WTC11 (cell line): ENCODE results near the gene RAPSN. TPM values are rescaled to one million over a fixed set of nuclear protein-coding genes. Genes with fewer than 3 reads are reported as not detected.

ENCODE experiments used
- ATAC-seq: fragments of 200-7000 bp; cut with Tn5 transposase; 2 replicates; pipeline ENCODE4 v1.10.0; 2021; ENCODE audit warnings: mild to moderate bottlenecking, moderate library complexity
- CTCF ChIA-PET: fragments of 300-600 bp; sonication (Branson Sonifier 250); formaldehyde crosslinking; loops from one replicate; lab custom pipeline; 2021; ENCODE audit warnings: antibody characterized with exemption; lab: Charles Lee
- POLR2A ChIA-PET: fragments of 350-600 bp; sonication (Branson Sonifier 250); formaldehyde crosslinking; loops from one replicate; lab custom pipeline; 2021; ENCODE audit warnings: antibody characterized with exemption; lab: Charles Lee
- DNase-seq: peaks from one replicate; pipeline ENCODE4 v3.0.0; 2021; ENCODE audit warnings: low spot score
- H3K27ac Mint-ChIP-seq: 2 replicates; pipeline ENCODE4 v1.8.0; 2021; ENCODE audit warnings: mixed read lengths
- H3K27me3 Mint-ChIP-seq: 2 replicates; pipeline ENCODE4 v1.8.0; 2021; ENCODE audit warnings: low read depth, mild to moderate bottlenecking, moderate library complexity, mixed read lengths
- H3K36me3 Mint-ChIP-seq: 2 replicates; pipeline ENCODE4 v1.8.0; 2021; ENCODE audit warnings: mixed read lengths
- H3K4me1 Mint-ChIP-seq: 2 replicates; pipeline ENCODE4 v1.8.0; 2022; ENCODE audit warnings: mixed read lengths
- H3K4me3 Mint-ChIP-seq: 2 replicates; pipeline ENCODE4 v1.8.0; 2021; ENCODE audit warnings: mild to moderate bottlenecking, moderate library complexity, mixed read lengths
- H3K9me3 Mint-ChIP-seq: 2 replicates; pipeline ENCODE4 v1.8.0; 2021; ENCODE audit warnings: mixed read lengths
- ATF1 ChIP-seq: sonication (generic); formaldehyde crosslinking; IDR thresholded peaks from 2 replicates; pipeline ENCODE4 v1.8.1; 2023; ENCODE audit warnings: mild to moderate bottlenecking, moderate library complexity, missing genetic modification reagents
- CBFB ChIP-seq: sonication (generic); formaldehyde crosslinking; IDR thresholded peaks from 2 replicates; pipeline ENCODE4 v1.8.1; 2022; ENCODE audit warnings: mild to moderate bottlenecking, low read depth, missing genetic modification reagents
- ESRRA ChIP-seq: sonication (generic); formaldehyde crosslinking; IDR thresholded peaks from 2 replicates; pipeline ENCODE4 v1.8.1; 2022; ENCODE audit warnings: mild to moderate bottlenecking, missing genetic modification reagents, borderline replicate concordance
- FOXJ3 ChIP-seq: sonication (generic); formaldehyde crosslinking; IDR thresholded peaks from 2 replicates; pipeline ENCODE4 v1.9.0; 2021; ENCODE audit warnings: missing genetic modification reagents, mild to moderate bottlenecking, borderline replicate concordance
- FOXK1 ChIP-seq: sonication (generic); formaldehyde crosslinking; IDR thresholded peaks from 2 replicates; pipeline ENCODE4 v1.8.0; 2022; ENCODE audit warnings: mild to moderate bottlenecking, moderate library complexity, missing genetic modification reagents
- HMGA2 ChIP-seq: fragments of 250-450 bp; sonication (Bioruptor Pico); IDR thresholded peaks from 2 replicates; pipeline ENCODE4 v1.4.0; 2021; ENCODE audit warnings: mild to moderate bottlenecking, moderate library complexity
- IRF2 ChIP-seq: sonication (generic); formaldehyde crosslinking; IDR thresholded peaks from 2 replicates; pipeline ENCODE4 v1.8.0; 2022; ENCODE audit warnings: low read depth, missing genetic modification reagents, borderline replicate concordance
- MYBL2 ChIP-seq: sonication (generic); formaldehyde crosslinking; IDR thresholded peaks from 2 replicates; pipeline ENCODE4 v1.8.1; 2023; ENCODE audit warnings: mild to moderate bottlenecking, moderate library complexity, missing genetic modification reagents
- NFE2L1 ChIP-seq: sonication (generic); formaldehyde crosslinking; IDR thresholded peaks from 2 replicates; pipeline ENCODE4 v1.8.1; 2023; ENCODE audit warnings: missing genetic modification reagents
- PRRX2 ChIP-seq: fragments of 250-450 bp; sonication (Bioruptor Pico); IDR thresholded peaks from 2 replicates; pipeline ENCODE4 v1.8.0; 2021; ENCODE audit warnings: mild to moderate bottlenecking
- RORB ChIP-seq: fragments of 250-450 bp; sonication (Bioruptor Pico); IDR thresholded peaks from 2 replicates; pipeline ENCODE4 v1.9.0; 2021; ENCODE audit warnings: mild to moderate bottlenecking
- SMAD3 ChIP-seq: sonication (generic); formaldehyde crosslinking; IDR thresholded peaks from 2 replicates; pipeline ENCODE4 v1.8.0; 2022; ENCODE audit warnings: missing genetic modification reagents, mild to moderate bottlenecking, borderline replicate concordance
- TEAD4 ChIP-seq: sonication (generic); formaldehyde crosslinking; IDR thresholded peaks from 2 replicates; pipeline ENCODE4 v1.8.0; 2022; ENCODE audit warnings: mild to moderate bottlenecking, missing genetic modification reagents
- TP53 ChIP-seq: sonication (generic); formaldehyde crosslinking; IDR thresholded peaks from 2 replicates; pipeline ENCODE4 v1.8.1; 2023; ENCODE audit warnings: mild to moderate bottlenecking, missing genetic modification reagents
- ZNF121 ChIP-seq: sonication (generic); formaldehyde crosslinking; IDR thresholded peaks from 2 replicates; pipeline ENCODE4 v1.8.0; 2023; ENCODE audit warnings: missing genetic modification reagents
- ZNF219 ChIP-seq: sonication (generic); formaldehyde crosslinking; IDR thresholded peaks from 2 replicates; pipeline ENCODE4 v1.8.0; 2023; ENCODE audit warnings: missing genetic modification reagents, mild to moderate bottlenecking, borderline replicate concordance
- ZNF263 ChIP-seq: sonication (generic); formaldehyde crosslinking; IDR thresholded peaks from 2 replicates; pipeline ENCODE4 v1.8.1; 2022; ENCODE audit warnings: low read depth, mild to moderate bottlenecking, moderate library complexity, missing genetic modification reagents
- ZNF416 ChIP-seq: fragments of 250-450 bp; sonication (Bioruptor Pico); IDR thresholded peaks from 2 replicates; pipeline ENCODE4 v1.9.0; 2021; ENCODE audit warnings: mild to moderate bottlenecking, inconsistent platforms
- total RNA-seq: library from RNA; stranded (reverse); gene quantifications from 3 replicates; pipeline ENCODE4 v1.2.3, GENCODE V29; 2021
- TF ChIP-seq, protein P1 (sequence below): sonication (generic); formaldehyde crosslinking; IDR thresholded peaks from 2 replicates; pipeline ENCODE4 v1.8.0; 2022; ENCODE audit warnings: mild to moderate bottlenecking, missing genetic modification reagents
- TF ChIP-seq, protein P2 (sequence below): sonication (generic); formaldehyde crosslinking; IDR thresholded peaks from 2 replicates; pipeline ENCODE4 v1.8.0; 2023; ENCODE audit warnings: missing genetic modification reagents
- TF ChIP-seq, protein P3 (sequence below): sonication (generic); formaldehyde crosslinking; conservative IDR thresholded peaks from 2 replicates; pipeline ENCODE4 v1.8.1; 2022; ENCODE audit warnings: mild to moderate bottlenecking, missing genetic modification reagents
- TF ChIP-seq, protein P4 (sequence below): sonication (generic); formaldehyde crosslinking; IDR thresholded peaks from 2 replicates; pipeline ENCODE4 v1.8.1; 2022; ENCODE audit warnings: low read depth, mild to moderate bottlenecking, moderate library complexity, missing genetic modification reagents, borderline replicate concordance
- TF ChIP-seq, protein P5 (sequence below): sonication (generic); formaldehyde crosslinking; IDR thresholded peaks from 2 replicates; pipeline ENCODE4 v1.8.0; 2023; ENCODE audit warnings: missing genetic modification reagents, mild to moderate bottlenecking, borderline replicate concordance
- TF ChIP-seq, protein P6 (sequence below): fragments of 250-450 bp; sonication (Bioruptor Pico); IDR thresholded peaks from 2 replicates; pipeline ENCODE4 v1.9.0; 2021; ENCODE audit warnings: mild to moderate bottlenecking
- TF ChIP-seq, protein P7 (sequence below): sonication (generic); formaldehyde crosslinking; IDR thresholded peaks from 2 replicates; pipeline ENCODE4 v1.8.1; 2023; ENCODE audit warnings: mild to moderate bottlenecking, moderate library complexity, missing genetic modification reagents
- TF ChIP-seq, protein P8 (sequence below): fragments of 250-450 bp; sonication (Bioruptor Pico); IDR thresholded peaks from 2 replicates; pipeline ENCODE4 v1.9.0; 2021; ENCODE audit warnings: mild to moderate bottlenecking

The RAPSN gene
- total RNA-seq, 1 experiment from 2014 or later, result 0.66 TPM

DNA sequence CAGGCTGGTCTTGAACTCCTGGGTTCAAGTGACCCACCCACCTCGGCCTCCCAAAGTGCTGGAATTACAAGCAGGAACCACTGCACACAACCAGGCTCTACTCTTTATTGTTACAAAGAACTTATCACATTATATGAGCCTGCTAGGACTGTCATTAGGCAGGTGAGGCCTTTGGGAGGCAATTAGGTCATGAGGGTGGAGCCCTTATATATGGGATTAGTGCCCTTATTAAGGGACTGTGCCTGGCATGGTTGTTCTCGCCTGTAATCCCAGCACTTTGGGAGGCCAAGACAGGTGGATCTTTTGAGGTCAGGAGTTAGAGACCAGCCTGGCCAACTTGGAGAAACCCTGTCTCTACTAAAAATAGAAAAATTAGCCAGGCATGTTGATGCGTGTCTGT lies 12.2 kb downstream of the RAPSN start (continued):
- TF ChIP-seq, protein P1, sequence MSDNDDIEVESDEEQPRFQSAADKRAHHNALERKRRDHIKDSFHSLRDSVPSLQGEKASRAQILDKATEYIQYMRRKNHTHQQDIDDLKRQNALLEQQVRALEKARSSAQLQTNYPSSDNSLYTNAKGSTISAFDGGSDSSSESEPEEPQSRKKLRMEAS (CRISPR knock-in tag), result no peak
- no peak for TF ChIP-seq MYBL2
- TF ChIP-seq ZNF416 (CRISPR knock-in tag), result no peak
- no peak for TF ChIP-seq ZNF219 (CRISPR knock-in tag)
- TF ChIP-seq ATF1 (CRISPR knock-in tag), result no peak
- TF ChIP-seq, protein P2, sequence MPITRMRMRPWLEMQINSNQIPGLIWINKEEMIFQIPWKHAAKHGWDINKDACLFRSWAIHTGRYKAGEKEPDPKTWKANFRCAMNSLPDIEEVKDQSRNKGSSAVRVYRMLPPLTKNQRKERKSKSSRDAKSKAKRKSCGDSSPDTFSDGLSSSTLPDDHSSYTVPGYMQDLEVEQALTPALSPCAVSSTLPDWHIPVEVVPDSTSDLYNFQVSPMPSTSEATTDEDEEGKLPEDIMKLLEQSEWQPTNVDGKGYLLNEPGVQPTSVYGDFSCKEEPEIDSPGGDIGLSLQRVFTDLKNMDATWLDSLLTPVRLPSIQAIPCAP (CRISPR knock-in tag), result no peak
- TF ChIP-seq IRF2, result no peak
- TF ChIP-seq, protein P3, sequence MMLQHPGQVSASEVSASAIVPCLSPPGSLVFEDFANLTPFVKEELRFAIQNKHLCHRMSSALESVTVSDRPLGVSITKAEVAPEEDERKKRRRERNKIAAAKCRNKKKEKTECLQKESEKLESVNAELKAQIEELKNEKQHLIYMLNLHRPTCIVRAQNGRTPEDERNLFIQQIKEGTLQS (CRISPR knock-in tag), result no peak
- no peak for TF ChIP-seq TP53 (CRISPR knock-in tag)

DNA sequence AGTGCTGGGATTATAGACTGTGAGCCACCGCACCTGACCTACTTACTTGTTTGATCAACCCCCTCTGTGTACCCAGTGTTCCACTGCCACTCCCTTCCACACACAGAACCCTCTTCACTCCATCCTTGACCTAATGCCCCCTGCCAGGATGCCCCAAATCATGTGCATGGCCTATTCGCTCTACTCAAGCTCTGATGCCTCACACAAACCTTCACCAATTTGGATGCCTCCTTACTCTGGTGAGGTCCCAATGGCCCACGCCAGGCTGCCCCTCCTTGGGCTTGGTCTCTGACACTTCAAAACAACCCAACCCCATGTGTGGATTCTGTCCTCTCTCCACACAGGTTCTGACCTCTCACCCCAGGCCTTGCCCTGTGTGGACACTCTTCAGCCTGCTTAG lies 13.2 kb downstream of the RAPSN start:
- CTCF ChIA-PET, result interaction anchor here (1.5 kb wide), 1 partner anchor 19 kb away, joined by 4 read pairs; no protein-coding TSS in a partner anchor
- POLR2A ChIA-PET, result no interaction called here

More for the DNA sequence above, 13.2 kb downstream of the RAPSN start:
- ATAC-seq, result no peak
- no peak for DNase-seq
- no peaks in the 10 kb centered on the region for H3K27me3 Mint-ChIP-seq
- no peaks in the 10 kb centered on the region for H3K9me3 Mint-ChIP-seq
- no peak for TF ChIP-seq RORB (CRISPR knock-in tag)
- no peak for TF ChIP-seq ZNF263 (CRISPR knock-in tag)
- TF ChIP-seq TEAD4 (CRISPR knock-in tag), result no peak
- TF ChIP-seq, protein P4, sequence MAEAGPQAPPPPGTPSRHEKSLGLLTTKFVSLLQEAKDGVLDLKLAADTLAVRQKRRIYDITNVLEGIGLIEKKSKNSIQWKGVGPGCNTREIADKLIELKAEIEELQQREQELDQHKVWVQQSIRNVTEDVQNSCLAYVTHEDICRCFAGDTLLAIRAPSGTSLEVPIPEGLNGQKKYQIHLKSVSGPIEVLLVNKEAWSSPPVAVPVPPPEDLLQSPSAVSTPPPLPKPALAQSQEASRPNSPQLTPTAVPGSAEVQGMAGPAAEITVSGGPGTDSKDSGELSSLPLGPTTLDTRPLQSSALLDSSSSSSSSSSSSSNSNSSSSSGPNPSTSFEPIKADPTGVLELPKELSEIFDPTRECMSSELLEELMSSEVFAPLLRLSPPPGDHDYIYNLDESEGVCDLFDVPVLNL (CRISPR knock-in tag), result no peak
- no peak for TF ChIP-seq SMAD3
- no peak for TF ChIP-seq FOXJ3
- TF ChIP-seq NFE2L1 (CRISPR knock-in tag), result no peak
- no peak for TF ChIP-seq ATF1 (CRISPR knock-in tag)
- no peak for TF ChIP-seq PRRX2 (CRISPR knock-in tag)
- TF ChIP-seq ZNF121 (CRISPR knock-in tag), result no peak
- TF ChIP-seq, protein P5, sequence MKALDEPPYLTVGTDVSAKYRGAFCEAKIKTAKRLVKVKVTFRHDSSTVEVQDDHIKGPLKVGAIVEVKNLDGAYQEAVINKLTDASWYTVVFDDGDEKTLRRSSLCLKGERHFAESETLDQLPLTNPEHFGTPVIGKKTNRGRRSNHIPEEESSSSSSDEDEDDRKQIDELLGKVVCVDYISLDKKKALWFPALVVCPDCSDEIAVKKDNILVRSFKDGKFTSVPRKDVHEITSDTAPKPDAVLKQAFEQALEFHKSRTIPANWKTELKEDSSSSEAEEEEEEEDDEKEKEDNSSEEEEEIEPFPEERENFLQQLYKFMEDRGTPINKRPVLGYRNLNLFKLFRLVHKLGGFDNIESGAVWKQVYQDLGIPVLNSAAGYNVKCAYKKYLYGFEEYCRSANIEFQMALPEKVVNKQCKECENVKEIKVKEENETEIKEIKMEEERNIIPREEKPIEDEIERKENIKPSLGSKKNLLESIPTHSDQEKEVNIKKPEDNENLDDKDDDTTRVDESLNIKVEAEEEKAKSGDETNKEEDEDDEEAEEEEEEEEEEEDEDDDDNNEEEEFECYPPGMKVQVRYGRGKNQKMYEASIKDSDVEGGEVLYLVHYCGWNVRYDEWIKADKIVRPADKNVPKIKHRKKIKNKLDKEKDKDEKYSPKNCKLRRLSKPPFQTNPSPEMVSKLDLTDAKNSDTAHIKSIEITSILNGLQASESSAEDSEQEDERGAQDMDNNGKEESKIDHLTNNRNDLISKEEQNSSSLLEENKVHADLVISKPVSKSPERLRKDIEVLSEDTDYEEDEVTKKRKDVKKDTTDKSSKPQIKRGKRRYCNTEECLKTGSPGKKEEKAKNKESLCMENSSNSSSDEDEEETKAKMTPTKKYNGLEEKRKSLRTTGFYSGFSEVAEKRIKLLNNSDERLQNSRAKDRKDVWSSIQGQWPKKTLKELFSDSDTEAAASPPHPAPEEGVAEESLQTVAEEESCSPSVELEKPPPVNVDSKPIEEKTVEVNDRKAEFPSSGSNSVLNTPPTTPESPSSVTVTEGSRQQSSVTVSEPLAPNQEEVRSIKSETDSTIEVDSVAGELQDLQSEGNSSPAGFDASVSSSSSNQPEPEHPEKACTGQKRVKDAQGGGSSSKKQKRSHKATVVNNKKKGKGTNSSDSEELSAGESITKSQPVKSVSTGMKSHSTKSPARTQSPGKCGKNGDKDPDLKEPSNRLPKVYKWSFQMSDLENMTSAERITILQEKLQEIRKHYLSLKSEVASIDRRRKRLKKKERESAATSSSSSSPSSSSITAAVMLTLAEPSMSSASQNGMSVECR (CRISPR knock-in tag), result no peak
- TF ChIP-seq ESRRA, result no peak
- TF ChIP-seq CBFB (CRISPR knock-in tag), result no peak
- TF ChIP-seq, protein P6, sequence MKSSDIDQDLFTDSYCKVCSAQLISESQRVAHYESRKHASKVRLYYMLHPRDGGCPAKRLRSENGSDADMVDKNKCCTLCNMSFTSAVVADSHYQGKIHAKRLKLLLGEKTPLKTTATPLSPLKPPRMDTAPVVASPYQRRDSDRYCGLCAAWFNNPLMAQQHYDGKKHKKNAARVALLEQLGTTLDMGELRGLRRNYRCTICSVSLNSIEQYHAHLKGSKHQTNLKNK (CRISPR knock-in tag), result no peak
- no peak for TF ChIP-seq HMGA2 (CRISPR knock-in tag)
- TF ChIP-seq FOXK1, result no peak
- TF ChIP-seq, protein P7, sequence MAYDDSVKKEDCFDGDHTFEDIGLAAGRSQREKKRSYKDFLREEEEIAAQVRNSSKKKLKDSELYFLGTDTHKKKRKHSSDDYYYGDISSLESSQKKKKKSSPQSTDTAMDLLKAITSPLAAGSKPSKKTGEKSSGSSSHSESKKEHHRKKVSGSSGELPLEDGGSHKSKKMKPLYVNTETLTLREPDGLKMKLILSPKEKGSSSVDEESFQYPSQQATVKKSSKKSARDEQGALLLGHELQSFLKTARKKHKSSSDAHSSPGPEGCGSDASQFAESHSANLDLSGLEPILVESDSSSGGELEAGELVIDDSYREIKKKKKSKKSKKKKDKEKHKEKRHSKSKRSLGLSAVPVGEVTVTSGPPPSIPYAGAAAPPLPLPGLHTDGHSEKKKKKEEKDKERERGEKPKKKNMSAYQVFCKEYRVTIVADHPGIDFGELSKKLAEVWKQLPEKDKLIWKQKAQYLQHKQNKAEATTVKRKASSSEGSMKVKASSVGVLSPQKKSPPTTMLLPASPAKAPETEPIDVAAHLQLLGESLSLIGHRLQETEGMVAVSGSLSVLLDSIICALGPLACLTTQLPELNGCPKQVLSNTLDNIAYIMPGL, result no peak
- no peak for TF ChIP-seq ZNF219 (CRISPR knock-in tag)
- TF ChIP-seq, protein P8, sequence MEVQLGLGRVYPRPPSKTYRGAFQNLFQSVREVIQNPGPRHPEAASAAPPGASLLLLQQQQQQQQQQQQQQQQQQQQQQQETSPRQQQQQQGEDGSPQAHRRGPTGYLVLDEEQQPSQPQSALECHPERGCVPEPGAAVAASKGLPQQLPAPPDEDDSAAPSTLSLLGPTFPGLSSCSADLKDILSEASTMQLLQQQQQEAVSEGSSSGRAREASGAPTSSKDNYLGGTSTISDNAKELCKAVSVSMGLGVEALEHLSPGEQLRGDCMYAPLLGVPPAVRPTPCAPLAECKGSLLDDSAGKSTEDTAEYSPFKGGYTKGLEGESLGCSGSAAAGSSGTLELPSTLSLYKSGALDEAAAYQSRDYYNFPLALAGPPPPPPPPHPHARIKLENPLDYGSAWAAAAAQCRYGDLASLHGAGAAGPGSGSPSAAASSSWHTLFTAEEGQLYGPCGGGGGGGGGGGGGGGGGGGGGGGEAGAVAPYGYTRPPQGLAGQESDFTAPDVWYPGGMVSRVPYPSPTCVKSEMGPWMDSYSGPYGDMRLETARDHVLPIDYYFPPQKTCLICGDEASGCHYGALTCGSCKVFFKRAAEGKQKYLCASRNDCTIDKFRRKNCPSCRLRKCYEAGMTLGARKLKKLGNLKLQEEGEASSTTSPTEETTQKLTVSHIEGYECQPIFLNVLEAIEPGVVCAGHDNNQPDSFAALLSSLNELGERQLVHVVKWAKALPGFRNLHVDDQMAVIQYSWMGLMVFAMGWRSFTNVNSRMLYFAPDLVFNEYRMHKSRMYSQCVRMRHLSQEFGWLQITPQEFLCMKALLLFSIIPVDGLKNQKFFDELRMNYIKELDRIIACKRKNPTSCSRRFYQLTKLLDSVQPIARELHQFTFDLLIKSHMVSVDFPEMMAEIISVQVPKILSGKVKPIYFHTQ (CRISPR knock-in tag), result no peak
- H3K4me1 Mint-ChIP-seq, result no peaks in the 10 kb centered on the region
- no peaks in the 10 kb centered on the region for H3K36me3 Mint-ChIP-seq
- no peak overlapping the region for H3K27ac Mint-ChIP-seq
- no peak overlapping the region for H3K4me3 Mint-ChIP-seq
